ENCODE measurements around the gene MAP4K3. TPM values are rescaled to one million over a fixed set of nuclear protein-coding genes. Genes with fewer than 3 reads are reported as not detected.

Gene MAP4K3
- total RNA-seq, 1 experiment from 2014 or later: 97.4 TPM

GRCh38 chr2:39304200-39304599 is 132.9 kb downstream of the MAP4K3 start:
- H3K4me3 ChIP-seq (ENCODE audit: low read length): no peak overlapping the region
- H4K20me1 ChIP-seq (ENCODE audit: low read length): no peaks in the 10 kb centered on the region
- H3F3A ChIP-seq (ENCODE audit: low read length, unreplicated experiment): no peaks in the 10 kb centered on the region
- TF ChIP-seq EZH2phosphoT487 (IDR thresholded peaks at IDR 0.05; ENCODE audit: borderline replicate concordance, low read length) (no peak), CTCF (conservative IDR thresholded peaks at IDR 0.05; ENCODE audit: low read depth, low read length) (no peak), EZH2 (IDR thresholded peaks at IDR 0.05; ENCODE audit: low read length, unreplicated experiment) (no peak)
- no peaks in the 10 kb centered on the region for H3K4me1 ChIP-seq (ENCODE audit: insufficient read depth, low read length)
- peaks cover 6% of the 10 kb centered on the region; the same call in 1 of the 2 replicates for H3K36me3 ChIP-seq (ENCODE audit: low read depth, low read length)
- ATAC-seq: no peak
- intact Hi-C loops (cut with micrococcal nuclease): no loop called here
- H3K27me3 ChIP-seq (ENCODE audit: low read length): no peaks in the 10 kb centered on the region
- POLR2A ChIA-PET (ENCODE audit: unreplicated experiment): no interaction called here
- BruUV-seq (replicated peaks): no TSS peak
- H3K9me3 ChIP-seq (ENCODE audit: low read length): no peaks in the 10 kb centered on the region
- H3K9me2 ChIP-seq (replicated peaks; ENCODE audit: low read length): no peaks in the 10 kb centered on the region
- no peak overlapping the region for H2AFZ ChIP-seq (ENCODE audit: low read length)
- H3K9ac ChIP-seq (ENCODE audit: low read length): no peak overlapping the region
- CTCF ChIA-PET: no interaction called here
- no peak overlapping the region for H3K4me2 ChIP-seq (ENCODE audit: low read length)
- no peaks in the 10 kb centered on the region for H3K79me2 ChIP-seq (ENCODE audit: low read length)
- DNase-seq: no peak
- H3K27ac ChIP-seq (ENCODE audit: low read length): no peak overlapping the region

GRCh38 chr2:39301352-39301751 is 135.7 kb downstream of the MAP4K3 start:
- Histone ChIP-seq H3K27ac (ENCODE audit: low read length) (no peak overlapping the region), H3K27me3 (ENCODE audit: low read length) (no peaks in the 10 kb centered on the region), H3K9me3 (ENCODE audit: low read length) (no peaks in the 10 kb centered on the region), H4K20me1 (ENCODE audit: low read length) (no peaks in the 10 kb centered on the region), H3K4me1 (ENCODE audit: insufficient read depth, low read length) (no peaks in the 10 kb centered on the region), H3K9me2 (replicated peaks; ENCODE audit: low read length) (no peaks in the 10 kb centered on the region), H2AFZ (ENCODE audit: low read length) (no peak overlapping the region), H3K4me3 (ENCODE audit: low read length) (no peak overlapping the region), H3K4me2 (ENCODE audit: low read length) (no peak overlapping the region), H3K9ac (ENCODE audit: low read length) (no peak overlapping the region), H3K79me2 (ENCODE audit: low read length) (no peaks in the 10 kb centered on the region), H3K36me3 (ENCODE audit: low read depth, low read length) (peaks cover 9% of the 10 kb centered on the region; the same call in 1 of the 2 replicates), H3F3A (ENCODE audit: low read length, unreplicated experiment) (no peaks in the 10 kb centered on the region)
- intact Hi-C loops (cut with micrococcal nuclease): no loop called here
- no peak for ATAC-seq
- no TSS peak for BruUV-seq (replicated peaks)
- CTCF ChIA-PET: no interaction called here
- POLR2A ChIA-PET (ENCODE audit: unreplicated experiment): no interaction called here
- TF ChIP-seq EZH2phosphoT487 (IDR thresholded peaks at IDR 0.05; ENCODE audit: borderline replicate concordance, low read length) (no peak), EZH2 (IDR thresholded peaks at IDR 0.05; ENCODE audit: low read length, unreplicated experiment) (no peak)
- DNase-seq: no peak

GRCh38 chr2:39300044-39300978 is 136.8 kb downstream of the MAP4K3 start:
- no TSS peak for BruUV-seq (replicated peaks)

More at GRCh38 chr2:39300044-39300978, 136.8 kb downstream of the MAP4K3 start:
- H4K20me1 ChIP-seq (ENCODE audit: low read length): no peaks in the 10 kb centered on the region
- no peak overlapping the region for H2AFZ ChIP-seq (ENCODE audit: low read length)
- DNase-seq (no peak), ATAC-seq (no peak)
- TF ChIP-seq EZH2 (IDR thresholded peaks at IDR 0.05; ENCODE audit: low read length, unreplicated experiment): no peak
- no peak for TF ChIP-seq EZH2phosphoT487 (IDR thresholded peaks at IDR 0.05; ENCODE audit: borderline replicate concordance, low read length)
- no peak for TF ChIP-seq CTCF (conservative IDR thresholded peaks at IDR 0.05; ENCODE audit: low read depth, low read length)
- H3K27me3 ChIP-seq (ENCODE audit: low read length): no peaks in the 10 kb centered on the region
- no peak overlapping the region for H3K9ac ChIP-seq (ENCODE audit: low read length)
- ChIA-PET CTCF (no interaction called here), POLR2A (ENCODE audit: unreplicated experiment) (no interaction called here)
- peaks cover 9% of the 10 kb centered on the region; the same call in 1 of the 2 replicates for H3K36me3 ChIP-seq (ENCODE audit: low read depth, low read length)
- H3K79me2 ChIP-seq (ENCODE audit: low read length): no peaks in the 10 kb centered on the region
- H3F3A ChIP-seq (ENCODE audit: low read length, unreplicated experiment): no peaks in the 10 kb centered on the region
- H3K9me3 ChIP-seq (ENCODE audit: low read length): no peaks in the 10 kb centered on the region
- no peak overlapping the region for H3K4me3 ChIP-seq (ENCODE audit: low read length)
- intact Hi-C loops (cut with micrococcal nuclease): no loop called here
- H3K4me1 ChIP-seq (ENCODE audit: insufficient read depth, low read length): no peaks in the 10 kb centered on the region
- H3K27ac ChIP-seq (ENCODE audit: low read length): no peak overlapping the region
- no peaks in the 10 kb centered on the region for H3K9me2 ChIP-seq (replicated peaks; ENCODE audit: low read length)
- no peak overlapping the region for H3K4me2 ChIP-seq (ENCODE audit: low read length)

All from PC-3 (cell line).